B cell (primary cell): ENCODE data around the gene UBAP1L. TPM values are rescaled to one million over a fixed set of nuclear protein-coding genes. Genes with fewer than 3 reads are reported as not detected.
"Not testable (repeated sequence)": the region's sequence is repeated elsewhere in the genome, so short reads cannot be mapped to it uniquely, and the experiment has no call there.

Source experiments
- ATAC-seq: fragments of 200-7000 bp; cut with Tn5 transposase; one replicate; pipeline ENCODE4 v1.10.0; 2021; ENCODE audit warnings: low read depth, mild to moderate bottlenecking, moderate number of reproducible peaks, moderate library complexity
- CTCF ChIA-PET: fragments of 350-600 bp; sonication (Branson Sonifier 250); formaldehyde crosslinking; loops from one replicate; lab custom pipeline; 2021; ENCODE audit warnings: antibody characterized with exemption, inconsistent platforms; lab: Charles Lee
- POLR2A ChIA-PET: fragments of 350-600 bp; sonication (Branson Sonifier 250); formaldehyde crosslinking; loops from one replicate; lab custom pipeline; 2021; ENCODE audit warnings: antibody characterized with exemption; lab: Charles Lee
- DNase-seq: peaks from one replicate; pipeline ENCODE4 v3.0.0; 2013
- H2AFZ ChIP-seq: 2 replicates; pipeline ENCODE4 v1.6.1; 2012; ENCODE audit warnings: mild to moderate bottlenecking, low read depth, low read length; ENCODE audit not compliant: insufficient read depth, poor library complexity, severe bottlenecking
- H3K27ac ChIP-seq, 2 donors: 1 replicate in 1 of 2; 2 replicates in 1 of 2; pipeline ENCODE4 v1.5.1; 2012 to 2013; ENCODE audit warnings: low read length in 2 of 2, mild to moderate bottlenecking in 2 of 2, moderate library complexity in 1 of 2
- H3K27me3 ChIP-seq, 4 experiments: fragments of 200-600 bp in 1 of 4; sonication (generic) in 1 of 4; replicated peaks in 1 of 4; 1 replicate in 2 of 4; 2 replicates in 2 of 4; pipeline versions ENCODE4 v1.6.1 to v1.7.0; 2013 to 2016; ENCODE audit warnings: low read length in 3 of 4, mild to moderate bottlenecking in 2 of 4, mixed read lengths in 1 of 4, moderate library complexity in 1 of 4; ENCODE audit not compliant: insufficient read depth in 4 of 4, control insufficient read depth in 3 of 4; ENCODE audit errors: control extremely low read depth in 1 of 4
- H3K36me3 ChIP-seq, 2 experiments: replicated peaks in 1 of 2; 1 replicate in 1 of 2; 2 replicates in 1 of 2; pipeline versions ENCODE4 v1.6.1 to v1.7.1; 2013; ENCODE audit warnings: low read length in 1 of 2; ENCODE audit not compliant: insufficient read depth in 2 of 2, control insufficient read depth in 1 of 2; ENCODE audit errors: control extremely low read depth in 1 of 2, extremely low read depth in 1 of 2
- H3K4me1 ChIP-seq, 2 donors: fragments of 200-600 bp in 1 of 2; sonication (generic) in 1 of 2; 1 replicate in 1 of 2; 2 replicates in 1 of 2; pipeline versions ENCODE4 v1.5.1 to v1.6.1; 2013 to 2017; ENCODE audit warnings: low read length in 2 of 2; ENCODE audit not compliant: control insufficient read depth in 2 of 2, insufficient read depth in 2 of 2
- H3K4me2 ChIP-seq: replicated peaks from 2 replicates; pipeline ENCODE3; 2012; ENCODE audit warnings: mild to moderate bottlenecking, low read depth, low read length; ENCODE audit not compliant: poor library complexity, severe bottlenecking
- H3K4me3 ChIP-seq, 5 experiments: fragments of 200-600 bp in 1 of 5; sonication (generic) in 1 of 5; 1 replicate in 3 of 5; 2 replicates in 2 of 5; pipeline versions ENCODE4 v1.5.1 to v1.7.0; 2011 to 2016; ENCODE audit warnings: low read length in 4 of 5, mild to moderate bottlenecking in 4 of 5, low read depth in 2 of 5, control low read depth in 1 of 5, moderate library complexity in 1 of 5; ENCODE audit not compliant: insufficient read depth in 1 of 5; ENCODE audit errors: control extremely low read depth in 1 of 5, extremely low read depth in 1 of 5
- H3K79me2 ChIP-seq: fragments of 200-600 bp; sonication (generic); one replicate; pipeline ENCODE4 v1.6.0; 2016; ENCODE audit warnings: low read length; ENCODE audit not compliant: control insufficient read depth, insufficient read depth
- H3K9ac ChIP-seq: fragments of 200-600 bp; sonication (generic); 2 replicates; pipeline ENCODE4 v1.6.1; 2017; ENCODE audit warnings: mild to moderate bottlenecking, low read length, moderate library complexity
- H3K9me3 ChIP-seq, 3 donors: one replicate each; pipeline versions ENCODE4 v1.6.1 to v1.7.1; 2013; ENCODE audit warnings: low read length in 2 of 3; ENCODE audit not compliant: control insufficient read depth in 2 of 3, insufficient read depth in 1 of 3; ENCODE audit errors: control extremely low read depth in 1 of 3
- H4K20me1 ChIP-seq: 2 replicates; pipeline ENCODE4 v1.6.0; 2012; ENCODE audit warnings: mild to moderate bottlenecking, low read length; ENCODE audit not compliant: insufficient read depth, control insufficient read depth, poor library complexity, severe bottlenecking
- H3K27ac Mint-ChIP-seq: one replicate; pipeline ENCODE4 v1.8.0; 2021; ENCODE audit warnings: mixed read lengths
- H3K27me3 Mint-ChIP-seq: one replicate; pipeline ENCODE4 v1.8.0; 2021; ENCODE audit warnings: mixed read lengths
- H3K4me1 Mint-ChIP-seq: one replicate; pipeline ENCODE4 v1.8.0; 2021; ENCODE audit warnings: mixed read lengths
- H3K4me3 Mint-ChIP-seq: one replicate; pipeline ENCODE4 v1.8.0; 2021; ENCODE audit warnings: mixed read lengths
- H3K9me3 Mint-ChIP-seq: one replicate; pipeline ENCODE4 v1.8.0; 2022; ENCODE audit warnings: mixed read lengths; ENCODE audit not compliant: insufficient read depth
- EZH2 ChIP-seq: IDR thresholded peaks from 2 replicates; pipeline ENCODE4 v1.6.1; 2012; ENCODE audit warnings: borderline replicate concordance, low read depth, mild to moderate bottlenecking, moderate library complexity, low read length; ENCODE audit not compliant: insufficient read depth, poor library complexity, severe bottlenecking
- WGBS: methylation state at CpG from one replicate; pipeline ENCODE4 v1.1.5; 2013; ENCODE audit warnings: missing lambda C conversion rate; ENCODE audit not compliant: insufficient coverage; 5-methylcytosine and 5-hydroxymethylcytosine counted together
- intact Hi-C: fragments of 100-400 bp; cut with micrococcal nuclease; formaldehyde crosslinking; loops from one replicate; pipeline ENCODE4 v1.10.0; 2022
- polyA plus RNA-seq: library from polyadenylated mRNA; depleted of rRNA; stranded (reverse); fragments of >200 nt; gene quantifications from 2 replicates; pipeline ENCODE4 v1.2.3, GENCODE V29; 2012
- total RNA-seq, 2 donors: library from RNA; stranded (reverse); fragments of 120-200 nt in 1 of 2; gene quantifications; 1 replicate in 1 of 2; 2 replicates in 1 of 2; pipeline versions ENCODE4 v1.2.3 to v1.2.4, GENCODE V29; 2013 to 2022
- TF ChIP-seq, protein P1 (sequence below): fragments of 200-600 bp; IDR thresholded peaks from one replicate; pipeline ENCODE4 v1.8.0; 2022; ENCODE audit warnings: antibody characterized with exemption, mild to moderate bottlenecking

UBAP1L gene
- total and polyA plus RNA-seq, 2 donors (not counting 1 experiment from before 2014, with no cell fraction given): 8.5 to 18.4 TPM

DNA sequence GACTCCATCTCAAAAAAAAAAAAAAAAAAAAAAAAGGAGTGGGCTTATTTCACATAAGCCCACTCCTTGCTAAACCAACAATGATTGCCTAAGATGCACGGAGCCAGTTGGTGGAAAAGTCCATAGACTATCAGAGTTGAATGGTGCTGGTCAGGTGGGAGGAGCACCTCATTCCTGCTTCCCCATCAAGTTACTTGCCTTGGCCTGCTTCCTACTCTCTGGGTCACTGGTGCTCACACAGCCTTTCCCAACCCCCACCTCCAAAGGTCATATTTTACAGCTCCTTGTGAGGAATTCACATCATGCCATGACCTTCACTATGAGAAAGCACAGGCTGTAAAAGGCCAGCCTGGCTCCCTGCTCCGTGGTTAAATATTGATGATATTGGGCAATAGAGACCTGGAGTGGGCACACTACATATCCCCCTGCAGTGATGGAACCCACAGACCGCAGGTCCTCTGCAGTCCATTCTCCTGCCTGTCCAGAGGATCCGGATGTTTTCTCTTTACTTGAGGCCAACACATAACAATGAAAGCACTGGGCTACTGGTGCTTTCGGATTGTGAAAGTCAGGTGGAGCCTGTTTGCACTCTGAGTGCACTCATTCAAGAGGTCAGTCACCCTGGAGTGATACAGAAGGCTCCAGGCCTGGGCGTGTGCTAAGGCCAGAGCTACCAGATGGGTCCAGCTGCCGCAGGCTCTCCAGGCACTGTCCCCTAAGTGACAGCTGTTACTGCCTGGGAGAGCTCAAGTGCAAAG lies 70.1 kb downstream of the UBAP1L start, which contains the start of gene SLC51B:
SLC51B (plus strand) TSS at position 664 of the 758 bp plus-strand sequence. CDS start 4,618 bp downstream, outside the sequence.
- TF ChIP-seq, protein P1, sequence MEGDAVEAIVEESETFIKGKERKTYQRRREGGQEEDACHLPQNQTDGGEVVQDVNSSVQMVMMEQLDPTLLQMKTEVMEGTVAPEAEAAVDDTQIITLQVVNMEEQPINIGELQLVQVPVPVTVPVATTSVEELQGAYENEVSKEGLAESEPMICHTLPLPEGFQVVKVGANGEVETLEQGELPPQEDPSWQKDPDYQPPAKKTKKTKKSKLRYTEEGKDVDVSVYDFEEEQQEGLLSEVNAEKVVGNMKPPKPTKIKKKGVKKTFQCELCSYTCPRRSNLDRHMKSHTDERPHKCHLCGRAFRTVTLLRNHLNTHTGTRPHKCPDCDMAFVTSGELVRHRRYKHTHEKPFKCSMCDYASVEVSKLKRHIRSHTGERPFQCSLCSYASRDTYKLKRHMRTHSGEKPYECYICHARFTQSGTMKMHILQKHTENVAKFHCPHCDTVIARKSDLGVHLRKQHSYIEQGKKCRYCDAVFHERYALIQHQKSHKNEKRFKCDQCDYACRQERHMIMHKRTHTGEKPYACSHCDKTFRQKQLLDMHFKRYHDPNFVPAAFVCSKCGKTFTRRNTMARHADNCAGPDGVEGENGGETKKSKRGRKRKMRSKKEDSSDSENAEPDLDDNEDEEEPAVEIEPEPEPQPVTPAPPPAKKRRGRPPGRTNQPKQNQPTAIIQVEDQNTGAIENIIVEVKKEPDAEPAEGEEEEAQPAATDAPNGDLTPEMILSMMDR: no peak
- TF ChIP-seq EZH2: no peak
- CTCF ChIA-PET: no interaction called here
- 92% methylated on average over 6 of the region's 7 CpGs for WGBS
- intact Hi-C loops: no loop called here
- DNase-seq: no peak
- H3K36me3 ChIP-seq: no peaks in the 10 kb centered on the region
- H3K27ac ChIP-seq: no peak within 1 kb of the TSS
- ATAC-seq: no peak
- H3K79me2 ChIP-seq: no peaks in the 10 kb centered on the region
- peaks cover 8 to 10% of the 10 kb centered on the region in 2 donors for H3K4me1 ChIP-seq
- Mint-ChIP-seq H3K4me3 (no peak within 1 kb of the TSS), H3K27ac (no peak within 1 kb of the TSS), H3K27me3 (peaks cover 4% of the 10 kb centered on the region), H3K4me1 (peaks cover 7% of the 10 kb centered on the region), H3K9me3 (no peaks in the 10 kb centered on the region)
- H3K27me3 ChIP-seq: peaks cover 0 to 4% (median 0%) of the 10 kb centered on the region in 4 experiments
- H3K9ac ChIP-seq: no peak within 1 kb of the TSS
- no peak within 1 kb of the TSS for H3K4me2 ChIP-seq
- POLR2A ChIA-PET: interaction anchor here (0.5 to 0.7 kb wide), 2 partner anchors 9 to 252 kb away, joined by 6 to 14 read pairs; no protein-coding TSS in a partner anchor
- H3K9me3 ChIP-seq: no peaks in the 10 kb centered on the region
- no peak within 1 kb of the TSS for H2AFZ ChIP-seq
- H3K4me3 ChIP-seq: no peak within 1 kb of the TSS
- H4K20me1 ChIP-seq: no peaks in the 10 kb centered on the region

DNA sequence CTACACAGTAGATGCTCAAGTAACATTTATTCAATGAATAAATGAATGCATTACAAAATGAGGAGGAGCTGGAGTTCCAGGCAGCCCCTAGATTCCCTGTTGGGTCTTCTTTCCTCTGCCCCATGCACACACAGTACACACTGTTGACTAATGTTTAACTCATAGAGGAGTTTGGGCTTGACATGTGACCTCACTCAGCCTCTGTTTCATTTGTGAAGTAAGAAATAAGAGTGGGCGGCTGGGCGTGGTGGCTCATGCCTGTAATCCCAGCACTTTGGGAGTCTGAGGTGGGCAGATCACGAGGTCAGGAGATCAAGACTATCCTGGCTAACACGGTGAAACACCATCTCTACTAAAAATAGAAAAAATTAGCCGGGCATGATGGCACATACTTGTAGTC lies 70.8 kb downstream of the UBAP1L start:
- WGBS: no CpG with 5 or more reads among the region's 5 CpGs
- CTCF ChIA-PET: interaction anchor here (1.1 kb wide), 1 partner anchor 10 kb away, joined by 3 read pairs; no protein-coding TSS in a partner anchor
- H2AFZ ChIP-seq: not testable (repeated sequence)

More for the DNA sequence above, 70.8 kb downstream of the UBAP1L start:
- H3K9ac ChIP-seq, H3K9me3 Mint-ChIP-seq, ATAC-seq, H3K4me1 ChIP-seq, H3K36me3 ChIP-seq, H3K9me3 ChIP-seq, H3K4me3 ChIP-seq, intact Hi-C loops, H3K27ac ChIP-seq, H3K4me1 Mint-ChIP-seq, H3K4me3 Mint-ChIP-seq, DNase-seq, H3K27me3 ChIP-seq, H4K20me1 ChIP-seq, H3K27ac Mint-ChIP-seq, H3K79me2 ChIP-seq, H3K4me2 ChIP-seq, H3K27me3 Mint-ChIP-seq: not testable (repeated sequence)
- POLR2A ChIA-PET: interaction anchor here (0.5 to 0.7 kb wide), 2 partner anchors 10 to 252 kb away, joined by 6 to 14 read pairs; no protein-coding TSS in a partner anchor
